ENCODE data around the gene CBFA2T3.

The CBFA2T3 gene

GRCh38 chr16:88877564-88878289 lies 99.3 kb downstream of the CBFA2T3 start:
- Histone ChIP-seq H3K4me2 (peak overlapping the region in 6 of 11 experiments; percentile 12 to 29 (median 20); a peak in 7 of 22 replicates), H3K9ac (peak overlapping the region in 2 of 11 experiments; percentile 17 to 23; a peak in 1 of 22 replicates), H3K4me1 (peaks cover 9 to 55% (median 36%) of the 10 kb centered on the region in 10 experiments), H3K4me3 (no peak overlapping the region), H4K20me1 (peaks cover 0 to 66% (median 19%) of the 10 kb centered on the region in 11 experiments; a peak in 9 of 22 replicates), H3K27ac (no peak overlapping the region; a peak in 1 of 22 replicates), H3K9me3 (replicated peaks in 1 of 11) (no peaks in the 10 kb centered on the region), H3K36me3 (peaks cover 4 to 77% (median 43%) of the 10 kb centered on the region in 11 experiments; a peak in 20 of 22 replicates), H3K27me3 (no peaks in the 10 kb centered on the region)
- TF ChIP-seq Cebpa-rat (IDR thresholded peaks at IDR 0.05): no peak

- Histone ChIP-seq H3K36me3 (peaks cover 4 to 70% (median 36%) of the 10 kb centered on the region in 11 experiments; a peak in 20 of 22 replicates), H3K4me3 (no peak overlapping the region), H3K4me1 (peaks cover 2 to 49% (median 29%) of the 10 kb centered on the region in 10 experiments; a peak in 19 of 20 replicates)
These were observed 100.0 kb downstream of the CBFA2T3 start for GRCh38 chr16:88876942-88877526.

GRCh38 chr16:88875703-88876234 lies 101.2 kb downstream of the CBFA2T3 start:
- H3K4me2 ChIP-seq: no peak overlapping the region
- TF ChIP-seq Cebpa-rat (IDR thresholded peaks at IDR 0.05): no peak
- peaks cover 11 to 49% (median 29%) of the 10 kb centered on the region in 10 experiments for H3K4me1 ChIP-seq
- H3K27ac ChIP-seq: no peak overlapping the region
- peaks cover 0 to 65% (median 16%) of the 10 kb centered on the region in 11 experiments; a peak in 12 of 22 replicates for H4K20me1 ChIP-seq
- no peak overlapping the region for H3K9ac ChIP-seq
- H3K4me3 ChIP-seq: no peak overlapping the region
- H3K27me3 ChIP-seq: peaks cover 11 to 13% (median 12%) of the 10 kb centered on the region in 11 experiments
- no peaks in the 10 kb centered on the region for H3K9me3 ChIP-seq (replicated peaks in 1 of 11)
- H3K36me3 ChIP-seq: peaks cover 4 to 58% (median 28%) of the 10 kb centered on the region in 11 experiments; a peak in 20 of 22 replicates

More at GRCh38 chr16:88876942-88877526, 100.0 kb downstream of the CBFA2T3 start:
- H4K20me1 ChIP-seq: peaks cover 0 to 63% (median 19%) of the 10 kb centered on the region in 11 experiments; a peak in 9 of 22 replicates
- H3K27ac ChIP-seq: no peak overlapping the region
- H3K27me3 ChIP-seq: peaks cover 0 to under 1% (median 0%) of the 10 kb centered on the region in 11 experiments; a peak in 3 of 22 replicates
- H3K9ac ChIP-seq: no peak overlapping the region
- TF ChIP-seq Cebpa-rat (IDR thresholded peaks at IDR 0.05): no peak
- H3K9me3 ChIP-seq (replicated peaks in 1 of 11): no peaks in the 10 kb centered on the region
- H3K4me2 ChIP-seq: no peak overlapping the region

GRCh38 chr16:88874938-88875599 lies 101.9 kb downstream of the CBFA2T3 start:
- Histone ChIP-seq H3K27me3 (peaks cover 18 to 20% (median 19%) of the 10 kb centered on the region in 11 experiments), H3K27ac (no peak overlapping the region), H3K36me3 (peaks cover 4 to 51% (median 28%) of the 10 kb centered on the region in 11 experiments; a peak in 20 of 22 replicates), H3K9ac (no peak overlapping the region), H3K9me3 (replicated peaks in 1 of 11) (no peaks in the 10 kb centered on the region), H4K20me1 (peaks cover 0 to 71% (median 21%) of the 10 kb centered on the region in 11 experiments; a peak in 12 of 22 replicates), H3K4me1 (peaks cover 16 to 48% (median 28%) of the 10 kb centered on the region in 10 experiments), H3K4me2 (no peak overlapping the region), H3K4me3 (no peak overlapping the region)
- TF ChIP-seq Cebpa-rat (IDR thresholded peaks at IDR 0.05): no peak

GRCh38 chr16:88872650-88873331 lies 104.2 kb downstream of the CBFA2T3 start:
- no peaks in the 10 kb centered on the region for H3K9me3 ChIP-seq (replicated peaks in 1 of 11)
- H3K4me2 ChIP-seq: no peak overlapping the region
- no peak overlapping the region for H3K4me3 ChIP-seq
- H3K27me3 ChIP-seq: peaks cover 25 to 41% (median 33%) of the 10 kb centered on the region in 11 experiments
- peaks cover 16 to 50% (median 28%) of the 10 kb centered on the region in 10 experiments for H3K4me1 ChIP-seq
- peaks cover 4 to 30% (median 11%) of the 10 kb centered on the region in 11 experiments; a peak in 17 of 22 replicates for H3K36me3 ChIP-seq
- H4K20me1 ChIP-seq: peaks cover 0 to 71% (median 17%) of the 10 kb centered on the region in 11 experiments; a peak in 12 of 22 replicates
- no peak for TF ChIP-seq Cebpa-rat (IDR thresholded peaks at IDR 0.05)
- H3K27ac ChIP-seq: no peak overlapping the region
- no peak overlapping the region for H3K9ac ChIP-seq

- Histone ChIP-seq H3K4me1 (peaks cover 16 to 54% (median 29%) of the 10 kb centered on the region in 10 experiments), H3K4me3 (no peak overlapping the region), H3K4me2 (peak overlapping the region; percentile 48 to 87 (median 69); a peak in 20 of 22 replicates), H3K9me3 (replicated peaks in 1 of 11) (no peaks in the 10 kb centered on the region), H4K20me1 (peaks cover 0 to 66% (median 17%) of the 10 kb centered on the region in 11 experiments; a peak in 12 of 22 replicates), H3K36me3 (peaks cover 4 to 23% (median 8%) of the 10 kb centered on the region in 11 experiments; a peak in 17 of 22 replicates), H3K27ac (no peak overlapping the region), H3K27me3 (peaks cover 25 to 41% (median 33%) of the 10 kb centered on the region in 11 experiments), H3K9ac (peak overlapping the region in 4 of 11 experiments; percentile 14 to 54 (median 32); a peak in 4 of 22 replicates)
- no peak for TF ChIP-seq Cebpa-rat (IDR thresholded peaks at IDR 0.05)
These were observed 105.1 kb downstream of the CBFA2T3 start for GRCh38 chr16:88871730-88872416.

GRCh38 chr16:88871349-88871702 lies 105.7 kb downstream of the CBFA2T3 start:
- peak overlapping the region; percentile 48 to 87 (median 69) for H3K4me2 ChIP-seq
- peaks cover 0 to 18% (median 3%) of the 10 kb centered on the region in 11 experiments; a peak in 14 of 22 replicates for H3K36me3 ChIP-seq
- no peaks in the 10 kb centered on the region for H3K9me3 ChIP-seq (replicated peaks in 1 of 11)
- H3K4me3 ChIP-seq: no peak overlapping the region; a peak in 1 of 20 replicates
- peaks cover 25 to 41% (median 33%) of the 10 kb centered on the region in 11 experiments for H3K27me3 ChIP-seq
- H3K4me1 ChIP-seq: peaks cover 16 to 60% (median 34%) of the 10 kb centered on the region in 10 experiments
- H3K9ac ChIP-seq: peak overlapping the region in 5 of 11 experiments; percentile 14 to 54 (median 26); a peak in 5 of 22 replicates
- TF ChIP-seq Cebpa-rat (IDR thresholded peaks at IDR 0.05): no peak
- H3K27ac ChIP-seq: no peak overlapping the region
- H4K20me1 ChIP-seq: peaks cover 0 to 66% (median 17%) of the 10 kb centered on the region in 11 experiments; a peak in 12 of 22 replicates

All from BLaER1 treated with 17β-estradiol and CSF1 and Interleukin-3, amounts not matched to agents 10 nM and 100 nM (cell line).